HuH-7 (cell line): ENCODE data around the gene SLC35G2.
"Not testable (repeated sequence)": the region's sequence is repeated elsewhere in the genome, so short reads cannot be mapped to it uniquely, and the experiment has no call there.

ENCODE experiments used
- DNase-seq: peaks from one replicate; pipeline ENCODE4 v3.0.0; 2011; ENCODE audit warnings: low spot score

The SLC35G2 gene

GRCh38 chr3:136885357-136886213 lies 66.7 kb downstream of the SLC35G2 start:
- no peak for DNase-seq

- DNase-seq, result no peak
Observed at GRCh38 chr3:136889947-136890346, 71.0 kb downstream of the SLC35G2 start.

- DNase-seq, result no peak
Observed at GRCh38 chr3:136891934-136892855, 73.3 kb downstream of the SLC35G2 start.

- DNase-seq, result no peak
Observed at GRCh38 chr3:136893848-136894443, 75.0 kb downstream of the SLC35G2 start.

GRCh38 chr3:136897171-136897570 lies 78.2 kb downstream of the SLC35G2 start:
- not testable (repeated sequence) for DNase-seq

- DNase-seq, result no peak
Observed at GRCh38 chr3:136898549-136898948, 79.6 kb downstream of the SLC35G2 start.

GRCh38 chr3:136898954-136899353 lies 80.0 kb downstream of the SLC35G2 start:
- DNase-seq, result no peak

GRCh38 chr3:136899622-136900158 lies 80.8 kb downstream of the SLC35G2 start:
- no peak for DNase-seq

GRCh38 chr3:136900694-136901093 lies 81.8 kb downstream of the SLC35G2 start:
- not testable (repeated sequence) for DNase-seq

GRCh38 chr3:136901391-136901790 lies 82.5 kb downstream of the SLC35G2 start:
- DNase-seq, result no peak

GRCh38 chr3:136902530-136902929 lies 83.6 kb downstream of the SLC35G2 start:
- DNase-seq, result not testable (repeated sequence)

GRCh38 chr3:136903899-136904298 lies 85.0 kb downstream of the SLC35G2 start:
- no peak for DNase-seq

GRCh38 chr3:136904746-136905145 lies 85.8 kb downstream of the SLC35G2 start:
- no peak for DNase-seq
